Measurements from ENCODE around the gene FRMPD4.

The FRMPD4 gene

DNA sequence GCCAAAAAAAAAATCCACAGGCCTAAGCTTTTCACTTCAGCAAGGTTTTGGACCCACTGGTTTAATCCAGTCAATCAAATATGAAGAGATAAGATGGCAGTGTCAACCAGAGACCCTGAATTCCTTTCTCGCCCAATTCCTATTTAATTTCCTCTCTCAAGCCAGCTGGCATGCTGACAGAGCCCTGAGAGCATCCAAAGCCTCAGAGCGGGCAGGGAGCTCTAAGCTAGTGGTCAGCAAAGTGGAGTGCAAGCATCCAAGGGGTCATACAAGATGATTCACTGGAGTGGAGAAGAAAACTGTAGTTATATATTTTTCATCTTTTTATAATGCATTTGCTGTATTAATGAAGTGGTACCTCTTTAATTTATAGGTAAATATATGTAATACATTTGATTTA lies 615.1 kb downstream of the FRMPD4 start:
- H3K27ac ChIP-seq (ENCODE audit: low read depth, low read length, poor library complexity, severe bottlenecking), result no peak overlapping the region
- H3F3A ChIP-seq (ENCODE audit: insufficient read depth, low read length), result no peaks in the 10 kb centered on the region
- no peaks in the 10 kb centered on the region for H3K27me3 ChIP-seq (ENCODE audit: insufficient read depth, low read length)
- H4K20me1 ChIP-seq (ENCODE audit: insufficient read depth, low read length), result no peaks in the 10 kb centered on the region
- H3K4me1 ChIP-seq (ENCODE audit: insufficient read depth, low read length, severe bottlenecking), result no peaks in the 10 kb centered on the region
- H3K36me3 ChIP-seq (ENCODE audit: insufficient read depth, low read length), result no peaks in the 10 kb centered on the region
- no peaks in the 10 kb centered on the region for H3K9me3 ChIP-seq (ENCODE audit: low read length)
- H3K4me3 ChIP-seq (ENCODE audit: low read depth, low read length, poor library complexity, severe bottlenecking), result no peak overlapping the region
- no peak overlapping the region for H2AFZ ChIP-seq (ENCODE audit: low read length)
- no peak for TF ChIP-seq EZH2 (IDR thresholded peaks at IDR 0.05; ENCODE audit: borderline replicate concordance, low read length)
- TF ChIP-seq, protein P1, sequence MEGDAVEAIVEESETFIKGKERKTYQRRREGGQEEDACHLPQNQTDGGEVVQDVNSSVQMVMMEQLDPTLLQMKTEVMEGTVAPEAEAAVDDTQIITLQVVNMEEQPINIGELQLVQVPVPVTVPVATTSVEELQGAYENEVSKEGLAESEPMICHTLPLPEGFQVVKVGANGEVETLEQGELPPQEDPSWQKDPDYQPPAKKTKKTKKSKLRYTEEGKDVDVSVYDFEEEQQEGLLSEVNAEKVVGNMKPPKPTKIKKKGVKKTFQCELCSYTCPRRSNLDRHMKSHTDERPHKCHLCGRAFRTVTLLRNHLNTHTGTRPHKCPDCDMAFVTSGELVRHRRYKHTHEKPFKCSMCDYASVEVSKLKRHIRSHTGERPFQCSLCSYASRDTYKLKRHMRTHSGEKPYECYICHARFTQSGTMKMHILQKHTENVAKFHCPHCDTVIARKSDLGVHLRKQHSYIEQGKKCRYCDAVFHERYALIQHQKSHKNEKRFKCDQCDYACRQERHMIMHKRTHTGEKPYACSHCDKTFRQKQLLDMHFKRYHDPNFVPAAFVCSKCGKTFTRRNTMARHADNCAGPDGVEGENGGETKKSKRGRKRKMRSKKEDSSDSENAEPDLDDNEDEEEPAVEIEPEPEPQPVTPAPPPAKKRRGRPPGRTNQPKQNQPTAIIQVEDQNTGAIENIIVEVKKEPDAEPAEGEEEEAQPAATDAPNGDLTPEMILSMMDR (IDR thresholded peaks at IDR 0.05; ENCODE audit: low read length), result no peak
- no peaks in the 10 kb centered on the region for H3K9me2 ChIP-seq (ENCODE audit: low read depth, low read length)
- no peak overlapping the region for H3K9ac ChIP-seq (ENCODE audit: low read length)
- H3K4me2 ChIP-seq (ENCODE audit: low read length), result no peak overlapping the region
- H3K79me2 ChIP-seq (ENCODE audit: insufficient read depth, low read length), result no peaks in the 10 kb centered on the region

DNA sequence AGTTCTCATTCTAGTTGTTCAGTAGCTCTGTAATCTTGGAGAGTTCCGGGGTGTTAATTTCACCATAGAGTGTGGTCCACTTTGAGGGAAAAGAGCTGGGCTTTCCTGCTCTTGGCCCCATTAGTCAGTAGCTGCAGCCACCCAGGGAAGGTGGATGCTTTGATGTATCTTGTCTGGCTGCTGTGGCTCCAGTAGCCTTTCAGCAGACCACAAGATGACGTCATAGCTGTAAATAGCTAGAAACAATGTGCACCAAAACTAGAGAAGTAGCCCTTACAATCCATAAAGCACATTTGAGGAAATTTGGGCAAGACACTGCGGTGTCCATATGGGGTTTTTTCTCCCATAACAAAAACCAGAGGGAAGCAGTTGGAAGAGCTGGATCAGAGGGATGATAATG lies 620.0 kb downstream of the FRMPD4 start:
- Histone ChIP-seq H3K9me2 (ENCODE audit: low read depth, low read length) (no peaks in the 10 kb centered on the region), H4K20me1 (ENCODE audit: insufficient read depth, low read length) (no peaks in the 10 kb centered on the region)

DNA sequence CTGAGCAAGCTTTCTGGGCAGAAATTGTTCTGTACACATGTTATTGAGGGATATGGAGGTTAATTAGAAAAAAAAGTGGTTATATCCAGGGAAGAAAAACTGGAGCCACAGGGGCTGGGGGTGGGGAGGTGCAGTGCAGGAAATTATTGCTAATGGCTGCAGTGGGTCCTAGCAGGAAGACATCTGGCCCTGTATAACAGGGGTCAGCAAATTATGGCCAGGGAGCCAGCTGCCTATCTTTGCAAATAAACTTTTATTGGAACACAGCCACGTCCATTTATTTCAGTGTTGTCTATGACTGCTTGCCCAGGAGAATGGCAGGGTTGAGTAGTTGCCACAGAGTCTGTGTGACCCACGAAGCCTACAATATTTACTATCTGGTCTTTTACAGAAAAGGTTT lies 629.6 kb downstream of the FRMPD4 start:
- Histone ChIP-seq H2AFZ (ENCODE audit: low read length) (no peak overlapping the region), H3K9me2 (ENCODE audit: low read depth, low read length) (no peaks in the 10 kb centered on the region), H3K27ac (ENCODE audit: low read depth, low read length, poor library complexity, severe bottlenecking) (no peak overlapping the region), H3K27me3 (ENCODE audit: insufficient read depth, low read length) (no peaks in the 10 kb centered on the region), H4K20me1 (ENCODE audit: insufficient read depth, low read length) (no peaks in the 10 kb centered on the region), H3K4me3 (ENCODE audit: low read depth, low read length, poor library complexity, severe bottlenecking) (no peak overlapping the region), H3K36me3 (ENCODE audit: insufficient read depth, low read length) (no peaks in the 10 kb centered on the region), H3K4me1 (ENCODE audit: insufficient read depth, low read length, severe bottlenecking) (no peaks in the 10 kb centered on the region), H3K9ac (ENCODE audit: low read length) (no peak overlapping the region), H3K79me2 (ENCODE audit: insufficient read depth, low read length) (no peaks in the 10 kb centered on the region), H3K4me2 (ENCODE audit: low read length) (no peak overlapping the region), H3F3A (ENCODE audit: insufficient read depth, low read length) (no peaks in the 10 kb centered on the region), H3K9me3 (ENCODE audit: low read length) (no peaks in the 10 kb centered on the region)
- TF ChIP-seq, protein P1 (IDR thresholded peaks at IDR 0.05; ENCODE audit: low read length), result no peak
- no peak for TF ChIP-seq EZH2 (IDR thresholded peaks at IDR 0.05; ENCODE audit: borderline replicate concordance, low read length)

More for the DNA sequence above, 620.0 kb downstream of the FRMPD4 start:
- no peaks in the 10 kb centered on the region for H3K4me1 ChIP-seq (ENCODE audit: insufficient read depth, low read length, severe bottlenecking)
- H3F3A ChIP-seq (ENCODE audit: insufficient read depth, low read length), result no peaks in the 10 kb centered on the region
- no peaks in the 10 kb centered on the region for H3K27me3 ChIP-seq (ENCODE audit: insufficient read depth, low read length)
- no peaks in the 10 kb centered on the region for H3K9me3 ChIP-seq (ENCODE audit: low read length)
- no peaks in the 10 kb centered on the region for H3K36me3 ChIP-seq (ENCODE audit: insufficient read depth, low read length)
- no peak overlapping the region for H3K4me3 ChIP-seq (ENCODE audit: low read depth, low read length, poor library complexity, severe bottlenecking)
- no peak overlapping the region for H3K4me2 ChIP-seq (ENCODE audit: low read length)
- no peak overlapping the region for H2AFZ ChIP-seq (ENCODE audit: low read length)
- no peaks in the 10 kb centered on the region for H3K79me2 ChIP-seq (ENCODE audit: insufficient read depth, low read length)
- no peak overlapping the region for H3K27ac ChIP-seq (ENCODE audit: low read depth, low read length, poor library complexity, severe bottlenecking)
- TF ChIP-seq EZH2 (IDR thresholded peaks at IDR 0.05; ENCODE audit: borderline replicate concordance, low read length), result no peak
- TF ChIP-seq, protein P1 (IDR thresholded peaks at IDR 0.05; ENCODE audit: low read length), result no peak
- no peak overlapping the region for H3K9ac ChIP-seq (ENCODE audit: low read length)
